DOHH2 (cell line): ENCODE data around the gene TBX4.

Experiments
- EZH2phosphoT487 ChIP-seq: fragments of 200-600 bp; sonication (generic); IDR thresholded peaks from 2 replicates; pipeline ENCODE4 v1.6.1; 2017; ENCODE audit warnings: borderline replicate concordance, mild to moderate bottlenecking, antibody characterized with exemption, low read length, moderate library complexity, mixed read lengths
- TF ChIP-seq, protein P1 (sequence below): fragments of 200-600 bp; sonication (generic); IDR thresholded peaks from one replicate; pipeline ENCODE4 v1.5.1; 2014; ENCODE audit warnings: antibody characterized with exemption, mild to moderate bottlenecking, low read depth, low read length; ENCODE audit not compliant: poor library complexity, severe bottlenecking

- TF ChIP-seq, protein P1, sequence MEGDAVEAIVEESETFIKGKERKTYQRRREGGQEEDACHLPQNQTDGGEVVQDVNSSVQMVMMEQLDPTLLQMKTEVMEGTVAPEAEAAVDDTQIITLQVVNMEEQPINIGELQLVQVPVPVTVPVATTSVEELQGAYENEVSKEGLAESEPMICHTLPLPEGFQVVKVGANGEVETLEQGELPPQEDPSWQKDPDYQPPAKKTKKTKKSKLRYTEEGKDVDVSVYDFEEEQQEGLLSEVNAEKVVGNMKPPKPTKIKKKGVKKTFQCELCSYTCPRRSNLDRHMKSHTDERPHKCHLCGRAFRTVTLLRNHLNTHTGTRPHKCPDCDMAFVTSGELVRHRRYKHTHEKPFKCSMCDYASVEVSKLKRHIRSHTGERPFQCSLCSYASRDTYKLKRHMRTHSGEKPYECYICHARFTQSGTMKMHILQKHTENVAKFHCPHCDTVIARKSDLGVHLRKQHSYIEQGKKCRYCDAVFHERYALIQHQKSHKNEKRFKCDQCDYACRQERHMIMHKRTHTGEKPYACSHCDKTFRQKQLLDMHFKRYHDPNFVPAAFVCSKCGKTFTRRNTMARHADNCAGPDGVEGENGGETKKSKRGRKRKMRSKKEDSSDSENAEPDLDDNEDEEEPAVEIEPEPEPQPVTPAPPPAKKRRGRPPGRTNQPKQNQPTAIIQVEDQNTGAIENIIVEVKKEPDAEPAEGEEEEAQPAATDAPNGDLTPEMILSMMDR = no peak
- no peak for TF ChIP-seq EZH2phosphoT487
Observed at GRCh38 chr17:61406971-61407911, 45.0 kb upstream of the TBX4 start.
